Amniotic stem cell (primary cell): ENCODE measurements around the gene LYZL4.

Source experiments
- DNase-seq: peaks from one replicate; lab custom pipeline; 2025; lab: John Stamatoyannopoulos, UW

Gene LYZL4

GRCh38 chr3:42371776-42372175 lies 38.6 kb downstream of the LYZL4 start:
- no peak for DNase-seq

- DNase-seq: no peak
Observed at GRCh38 chr3:42369832-42370231, 40.6 kb downstream of the LYZL4 start.

GRCh38 chr3:42369304-42369703 lies 41.1 kb downstream of the LYZL4 start:
- no peak for DNase-seq

- DNase-seq: no peak
Observed at GRCh38 chr3:42368861-42369260, 41.5 kb downstream of the LYZL4 start.

GRCh38 chr3:42367903-42368302 lies 42.5 kb downstream of the LYZL4 start:
- no peak for DNase-seq

GRCh38 chr3:42366550-42366949 lies 43.9 kb downstream of the LYZL4 start:
- DNase-seq: no peak

GRCh38 chr3:42357335-42357734 lies 53.1 kb downstream of the LYZL4 start:
- DNase-seq: no peak

- no peak for DNase-seq
Observed at GRCh38 chr3:42355612-42356011, 54.8 kb downstream of the LYZL4 start.

GRCh38 chr3:42353631-42354030 lies 56.8 kb downstream of the LYZL4 start:
- DNase-seq: no peak

GRCh38 chr3:42351207-42351606 lies 59.2 kb downstream of the LYZL4 start:
- DNase-seq: no peak

GRCh38 chr3:42349765-42350594 lies 60.4 kb downstream of the LYZL4 start:
- DNase-seq: no peak

- DNase-seq: no peak
Observed at GRCh38 chr3:42347928-42348327, 62.5 kb downstream of the LYZL4 start.
